GM23338 (cell line): ENCODE measurements around the gene ADAMTS10. TPM values are rescaled to one million over a fixed set of nuclear protein-coding genes. Genes with fewer than 3 reads are reported as not detected.

Experiments
- ATAC-seq: fragments of 200-7000 bp; cut with Tn5 transposase; 3 replicates; pipeline ENCODE4 v1.9.1; 2020
- DNase-seq: peaks from one replicate; pipeline ENCODE4 v3.0.0-alpha.2; 2015; ENCODE audit warnings: low spot score
- H2AFZ ChIP-seq: fragments of 200-600 bp; sonication (generic); 2 replicates; pipeline ENCODE4 v1.8.0; 2016; ENCODE audit warnings: antibody characterized with exemption, mild to moderate bottlenecking, moderate library complexity
- H3F3A ChIP-seq: fragments of 200-600 bp; sonication (generic); replicated peaks from 2 replicates; pipeline ENCODE4 v1.8.0; 2017; ENCODE audit warnings: antibody characterized with exemption, mixed run types, low read depth
- H3K27ac ChIP-seq: fragments of 200-600 bp; sonication (generic); 2 replicates; pipeline ENCODE4 v1.6.1; 2016; ENCODE audit warnings: low read depth
- H3K27me3 ChIP-seq: fragments of 200-600 bp; sonication (generic); 2 replicates; pipeline ENCODE4 v1.8.0; 2016; ENCODE audit warnings: mild to moderate bottlenecking, mixed run types, moderate library complexity; ENCODE audit not compliant: insufficient read depth
- H3K36me3 ChIP-seq: fragments of 200-600 bp; sonication (generic); 2 replicates; pipeline ENCODE4 v1.8.0; 2016; ENCODE audit warnings: mild to moderate bottlenecking; ENCODE audit not compliant: insufficient read depth
- H3K4me1 ChIP-seq: fragments of 200-600 bp; sonication (generic); 2 replicates; pipeline ENCODE4 v1.8.0; 2016; ENCODE audit warnings: mild to moderate bottlenecking, moderate library complexity; ENCODE audit not compliant: insufficient read depth
- H3K4me2 ChIP-seq: fragments of 200-600 bp; sonication (generic); 2 replicates; pipeline ENCODE4 v1.7.1; 2017; ENCODE audit warnings: mixed run types
- H3K4me3 ChIP-seq: fragments of 200-600 bp; sonication (generic); 2 replicates; pipeline ENCODE4 v1.6.1; 2016; ENCODE audit warnings: mixed run types
- H3K79me2 ChIP-seq: fragments of 200-600 bp; sonication (generic); replicated peaks from 2 replicates; pipeline ENCODE4 v1.8.0; 2017; ENCODE audit warnings: mild to moderate bottlenecking; ENCODE audit not compliant: insufficient read depth
- H3K9me2 ChIP-seq: fragments of 200-600 bp; sonication (generic); 2 replicates; pipeline ENCODE4 v1.8.0; 2017; ENCODE audit not compliant: insufficient read depth
- H4K20me1 ChIP-seq: fragments of 200-600 bp; sonication (generic); replicated peaks from 2 replicates; pipeline ENCODE4 v1.8.0; 2017; ENCODE audit warnings: mild to moderate bottlenecking; ENCODE audit not compliant: insufficient read depth
- H3K27ac Mint-ChIP-seq: 2 replicates; pipeline ENCODE4 v1.8.0; 2020; ENCODE audit warnings: inconsistent platforms, mild to moderate bottlenecking, moderate library complexity, mixed read lengths
- H3K27me3 Mint-ChIP-seq: 3 replicates; pipeline ENCODE4 v1.8.0; 2022; ENCODE audit warnings: low read depth, mild to moderate bottlenecking, moderate library complexity, mixed read lengths, inconsistent platforms; ENCODE audit not compliant: insufficient read depth, poor library complexity
- H3K36me3 Mint-ChIP-seq: 3 replicates; pipeline ENCODE4 v1.8.0; 2021; ENCODE audit warnings: low read depth, mild to moderate bottlenecking, inconsistent platforms, moderate library complexity, mixed read lengths
- H3K4me1 Mint-ChIP-seq: 3 replicates; pipeline ENCODE4 v1.8.0; 2020; ENCODE audit warnings: mild to moderate bottlenecking, inconsistent platforms, mixed read lengths
- H3K4me3 Mint-ChIP-seq: 3 replicates; pipeline ENCODE4 v1.8.0; 2021; ENCODE audit warnings: moderate library complexity, mild to moderate bottlenecking, inconsistent platforms, mixed read lengths
- H3K9me3 Mint-ChIP-seq: 3 replicates; pipeline ENCODE4 v1.8.0; 2020; ENCODE audit warnings: moderate library complexity, mild to moderate bottlenecking, inconsistent platforms, mixed read lengths
- CREB1 ChIP-seq: fragments of 250-450 bp; sonication (Bioruptor Pico); IDR thresholded peaks from 2 replicates; pipeline ENCODE4 v1.5.0; 2020; ENCODE audit warnings: low read depth, mild to moderate bottlenecking, moderate library complexity
- CTCF ChIP-seq, 2 experiments: fragments of 200-600 bp in 1 of 2; sonication (generic) in 1 of 2; conservative IDR thresholded peaks; 2 replicates each; pipeline versions ENCODE4 v1.5.1 to v1.6.1; 2016 to 2017; ENCODE audit warnings: antibody characterized with exemption in 2 of 2, low read depth in 2 of 2, mild to moderate bottlenecking in 2 of 2, moderate library complexity in 1 of 2
- ETS1 ChIP-seq: IDR thresholded peaks from 2 replicates; pipeline ENCODE4 v1.6.1; 2016; ENCODE audit warnings: antibody characterized with exemption
- EZH2 ChIP-seq: fragments of 200-600 bp; sonication (generic); IDR thresholded peaks from one replicate; pipeline ENCODE4 v1.8.0; 2017; ENCODE audit warnings: antibody characterized with exemption, mild to moderate bottlenecking, low read depth; ENCODE audit not compliant: unreplicated experiment
- EZH2phosphoT487 ChIP-seq: fragments of 200-600 bp; sonication (generic); IDR thresholded peaks from one replicate; pipeline ENCODE4 v1.8.1; 2018; ENCODE audit warnings: antibody characterized with exemption; ENCODE audit not compliant: unreplicated experiment
- POLR2AphosphoS5 ChIP-seq: IDR thresholded peaks from 2 replicates; pipeline ENCODE4 v1.6.1; 2016; ENCODE audit warnings: antibody characterized with exemption, low read depth
- STAT1 ChIP-seq: IDR thresholded peaks from one replicate; pipeline ENCODE4 v1.6.1; 2016; ENCODE audit warnings: antibody characterized with exemption; ENCODE audit not compliant: unreplicated experiment
- ZNF462 ChIP-seq: fragments of 250-450 bp; sonication (Bioruptor Pico); IDR thresholded peaks from 2 replicates; pipeline ENCODE4 v1.5.0; 2020; ENCODE audit warnings: mild to moderate bottlenecking, moderate library complexity
- polyA plus RNA-seq: library from polyadenylated mRNA; unstranded; fragments of >200 nt; fragmentation: Nextera tagmentation; extraction: Ambion mirVana; gene quantifications from 2 replicates; pipeline ENCODE4 v1.2.1, GENCODE V29; 2016
- total RNA-seq: library from RNA; depleted of rRNA; stranded (reverse); fragments of >200 nt; shearing (Covaris generic); gene quantifications from 2 replicates; pipeline ENCODE4 v1.2.3, GENCODE V29; 2014
- TF ChIP-seq, protein P1 (sequence below): IDR thresholded peaks from one replicate; pipeline ENCODE4 v1.6.1; 2018; ENCODE audit warnings: antibody characterized with exemption; ENCODE audit not compliant: unreplicated experiment

The ADAMTS10 gene
- total and polyA plus RNA-seq, 2 experiments from 2014 or later: 5.0 to 25.9 TPM

GRCh38 chr19:8610936-8611300 is 403 bp upstream of the ADAMTS10 start (continued):
- TF ChIP-seq, protein P1, sequence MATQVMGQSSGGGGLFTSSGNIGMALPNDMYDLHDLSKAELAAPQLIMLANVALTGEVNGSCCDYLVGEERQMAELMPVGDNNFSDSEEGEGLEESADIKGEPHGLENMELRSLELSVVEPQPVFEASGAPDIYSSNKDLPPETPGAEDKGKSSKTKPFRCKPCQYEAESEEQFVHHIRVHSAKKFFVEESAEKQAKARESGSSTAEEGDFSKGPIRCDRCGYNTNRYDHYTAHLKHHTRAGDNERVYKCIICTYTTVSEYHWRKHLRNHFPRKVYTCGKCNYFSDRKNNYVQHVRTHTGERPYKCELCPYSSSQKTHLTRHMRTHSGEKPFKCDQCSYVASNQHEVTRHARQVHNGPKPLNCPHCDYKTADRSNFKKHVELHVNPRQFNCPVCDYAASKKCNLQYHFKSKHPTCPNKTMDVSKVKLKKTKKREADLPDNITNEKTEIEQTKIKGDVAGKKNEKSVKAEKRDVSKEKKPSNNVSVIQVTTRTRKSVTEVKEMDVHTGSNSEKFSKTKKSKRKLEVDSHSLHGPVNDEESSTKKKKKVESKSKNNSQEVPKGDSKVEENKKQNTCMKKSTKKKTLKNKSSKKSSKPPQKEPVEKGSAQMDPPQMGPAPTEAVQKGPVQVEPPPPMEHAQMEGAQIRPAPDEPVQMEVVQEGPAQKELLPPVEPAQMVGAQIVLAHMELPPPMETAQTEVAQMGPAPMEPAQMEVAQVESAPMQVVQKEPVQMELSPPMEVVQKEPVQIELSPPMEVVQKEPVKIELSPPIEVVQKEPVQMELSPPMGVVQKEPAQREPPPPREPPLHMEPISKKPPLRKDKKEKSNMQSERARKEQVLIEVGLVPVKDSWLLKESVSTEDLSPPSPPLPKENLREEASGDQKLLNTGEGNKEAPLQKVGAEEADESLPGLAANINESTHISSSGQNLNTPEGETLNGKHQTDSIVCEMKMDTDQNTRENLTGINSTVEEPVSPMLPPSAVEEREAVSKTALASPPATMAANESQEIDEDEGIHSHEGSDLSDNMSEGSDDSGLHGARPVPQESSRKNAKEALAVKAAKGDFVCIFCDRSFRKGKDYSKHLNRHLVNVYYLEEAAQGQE: no peak
- TF ChIP-seq EZH2phosphoT487 (no peak), STAT1 (no peak), ETS1 (no peak), CREB1 (CRISPR knock-in tag) (no peak), EZH2 (no peak)

GRCh38 chr19:8609279-8610040 is 1.1 kb downstream of the ADAMTS10 start:
- ATAC-seq (peak; percentile 83), DNase-seq (peak; percentile 87)
- peak overlapping the region; percentile 99 for H3K4me2 ChIP-seq
- H3K79me2 ChIP-seq: peaks cover 42% of the 10 kb centered on the region
- no peaks in the 10 kb centered on the region; the same call in 1 of the 2 replicates for H4K20me1 ChIP-seq
- H3K9me3 Mint-ChIP-seq: peaks cover 13% of the 10 kb centered on the region; the same call in 2 of the 3 replicates
- peaks cover 10% of the 10 kb centered on the region for H3F3A ChIP-seq
- H3K36me3 Mint-ChIP-seq: peaks cover 39% of the 10 kb centered on the region
- peaks cover 31% of the 10 kb centered on the region for H3K4me1 Mint-ChIP-seq
- no peaks in the 10 kb centered on the region for H3K9me2 ChIP-seq
- no peak for TF ChIP-seq ZNF462 (CRISPR knock-in tag)
- peak; percentile 22 to 29; a peak in 1 of 4 replicates for TF ChIP-seq CTCF (conservative IDR thresholded peaks at IDR 0.05; ENCODE audit: low read depth in 2 of 2)
- peak; percentile 59 for TF ChIP-seq POLR2AphosphoS5
- H3K4me3 Mint-ChIP-seq: peak overlapping the region; percentile 93
- peaks cover 9% of the 10 kb centered on the region; the same call in 1 of the 2 replicates for H3K36me3 ChIP-seq
- H3K4me3 ChIP-seq: peak overlapping the region; percentile 87
- peaks cover 27% of the 10 kb centered on the region for H3K27me3 Mint-ChIP-seq
- peak overlapping the region; percentile 94 for H3K27ac ChIP-seq
- H3K27me3 ChIP-seq: no peaks in the 10 kb centered on the region
- peaks cover 22% of the 10 kb centered on the region for H3K4me1 ChIP-seq
- no peak overlapping the region for H2AFZ ChIP-seq
- peak overlapping the region; percentile 91 for H3K27ac Mint-ChIP-seq
